Fibroblast of lung (primary cell): ENCODE data around the gene LBHD1. TPM values are rescaled to one million over a fixed set of nuclear protein-coding genes. Genes with fewer than 3 reads are reported as not detected.

Experiments used
- DNase-seq, 2 donors: peaks; one replicate each; pipeline versions ENCODE4 v3.0.0 to v3.0.0-alpha.2; 2010; ENCODE audit warnings: low read depth in 2 of 2
- H2AFZ ChIP-seq: 2 replicates; pipeline ENCODE4 v1.5.1; 2012; ENCODE audit warnings: low read length, control low read depth, inconsistent platforms
- H3K27ac ChIP-seq: 2 replicates; pipeline ENCODE4 v1.5.1; 2011; ENCODE audit warnings: low read length, control low read depth; ENCODE audit not compliant: insufficient read depth
- H3K27me3 ChIP-seq: 2 replicates; pipeline ENCODE4 v1.5.1; 2011; ENCODE audit warnings: mild to moderate bottlenecking, low read length; ENCODE audit not compliant: control insufficient read depth, insufficient read depth
- H3K36me3 ChIP-seq: 2 replicates; pipeline ENCODE4 v1.5.1; 2011; ENCODE audit warnings: low read length; ENCODE audit not compliant: control insufficient read depth, insufficient read depth
- H3K4me1 ChIP-seq: 2 replicates; pipeline ENCODE4 v1.5.1; 2011; ENCODE audit warnings: low read length; ENCODE audit not compliant: control insufficient read depth, insufficient read depth; ENCODE audit errors: extremely low read depth
- H3K4me2 ChIP-seq: 2 replicates; pipeline ENCODE4 v1.5.1; 2011; ENCODE audit warnings: low read length, control low read depth; ENCODE audit not compliant: insufficient read depth; ENCODE audit errors: extremely low read depth
- H3K4me3 ChIP-seq, 4 experiments: fragments of 200-600 bp in 1 of 4; sonication (generic) in 1 of 4; replicated peaks in 1 of 4; 2 replicates each; pipeline ENCODE4 v1.5.1; 2011 to 2016; ENCODE audit warnings: low read length in 4 of 4, low read depth in 3 of 4, mild to moderate bottlenecking in 3 of 4, control low read depth in 2 of 4, inconsistent platforms in 1 of 4, mixed read lengths in 1 of 4; ENCODE audit not compliant: insufficient read depth in 1 of 4; ENCODE audit errors: control extremely low read depth in 1 of 4
- H3K79me2 ChIP-seq: 2 replicates; pipeline ENCODE4 v1.5.1; 2012; ENCODE audit warnings: mild to moderate bottlenecking, low read length, inconsistent platforms; ENCODE audit not compliant: control insufficient read depth, insufficient read depth
- H3K9ac ChIP-seq: 2 replicates; pipeline ENCODE4 v1.5.1; 2011; ENCODE audit warnings: mild to moderate bottlenecking, low read length, control low read depth; ENCODE audit not compliant: insufficient read depth
- H3K9me3 ChIP-seq: 2 replicates; pipeline ENCODE4 v1.5.1; 2012; ENCODE audit warnings: low read depth, low read length; ENCODE audit not compliant: control insufficient read depth, insufficient read depth
- H4K20me1 ChIP-seq: 2 replicates; pipeline ENCODE4 v1.5.1; 2011; ENCODE audit warnings: low read length; ENCODE audit not compliant: control insufficient read depth, insufficient read depth; ENCODE audit errors: extremely low read depth
- CTCF ChIP-seq, 2 donors: IDR thresholded peaks in 1 of 2; conservative IDR thresholded peaks in 1 of 2; 1 replicate in 1 of 2; 2 replicates in 1 of 2; pipeline ENCODE4 v1.5.1; 2011 to 2012; ENCODE audit warnings: low read length in 2 of 2, control low read depth in 1 of 2, inconsistent platforms in 1 of 2, low read depth in 1 of 2, mild to moderate bottlenecking in 1 of 2
- EZH2 ChIP-seq: IDR thresholded peaks from 2 replicates; pipeline ENCODE4 v1.5.1; 2012; ENCODE audit warnings: low read length, control low read depth, mild to moderate bottlenecking; ENCODE audit errors: missing control alignments
- polyA plus RNA-seq, 2 donors: library from polyadenylated mRNA; depleted of rRNA in 1 of 2; stranded (reverse) in 1 of 2; unstranded in 1 of 2; fragments of >200 nt; gene quantifications; 2 replicates each; pipeline ENCODE4 v1.2.1, GENCODE V29; 2011 to 2012; ENCODE audit warnings: missing spikeins in 1 of 2
- total RNA-seq: library from RNA; depleted of rRNA; stranded (reverse); fragments of >200 nt; gene quantifications from 2 replicates; pipeline ENCODE4 v1.2.1, GENCODE V29; 2014

LBHD1 gene
- total and polyA plus RNA-seq, 2 donors (not counting 1 experiment from before 2014, with no cell fraction given) = 3.4 to 4.5 TPM

DNA sequence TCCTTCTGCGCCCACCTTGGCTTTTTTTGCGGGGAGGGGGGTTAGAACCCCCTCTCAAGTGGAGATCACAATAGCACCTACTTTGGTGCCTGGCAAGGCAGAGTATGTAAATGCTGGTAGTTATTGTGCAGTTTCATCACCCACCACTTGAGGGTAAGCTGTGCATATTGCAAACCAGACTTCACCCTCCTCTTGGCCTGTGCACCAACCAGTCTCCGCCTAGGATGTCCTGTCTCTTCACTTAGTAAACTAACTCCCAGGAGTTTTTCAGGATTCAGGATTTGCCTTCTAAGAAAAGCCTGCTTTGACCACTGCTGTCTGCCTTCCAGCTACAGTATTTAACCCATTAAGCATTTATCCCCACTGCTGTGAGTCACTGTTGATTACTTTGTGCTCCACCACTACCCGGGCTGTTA is 8.8 kb upstream of the LBHD1 start:
- Histone ChIP-seq H3K27ac (peak overlapping the region; percentile 48), H3K4me1 (peaks cover 5% of the 10 kb centered on the region), H3K9ac (no peak overlapping the region), H3K79me2 (peaks cover 13% of the 10 kb centered on the region), H3K27me3 (no peaks in the 10 kb centered on the region), H3K4me2 (no peak overlapping the region), H3K9me3 (no peaks in the 10 kb centered on the region), H4K20me1 (no peaks in the 10 kb centered on the region), H3K4me3 (no peak overlapping the region), H2AFZ (peak overlapping the region; percentile 38), H3K36me3 (peaks cover 7% of the 10 kb centered on the region)
- DNase-seq = peak; percentile 77 to 89
- TF ChIP-seq EZH2 = no peak
- peak; percentile 63 to 75 for TF ChIP-seq CTCF (conservative IDR thresholded peaks at IDR 0.05 in 1 of 2, IDR thresholded peaks at IDR 0.05 in 1 of 2; ENCODE audit: low read depth in 1 of 2, low read length in 2 of 2)

DNA sequence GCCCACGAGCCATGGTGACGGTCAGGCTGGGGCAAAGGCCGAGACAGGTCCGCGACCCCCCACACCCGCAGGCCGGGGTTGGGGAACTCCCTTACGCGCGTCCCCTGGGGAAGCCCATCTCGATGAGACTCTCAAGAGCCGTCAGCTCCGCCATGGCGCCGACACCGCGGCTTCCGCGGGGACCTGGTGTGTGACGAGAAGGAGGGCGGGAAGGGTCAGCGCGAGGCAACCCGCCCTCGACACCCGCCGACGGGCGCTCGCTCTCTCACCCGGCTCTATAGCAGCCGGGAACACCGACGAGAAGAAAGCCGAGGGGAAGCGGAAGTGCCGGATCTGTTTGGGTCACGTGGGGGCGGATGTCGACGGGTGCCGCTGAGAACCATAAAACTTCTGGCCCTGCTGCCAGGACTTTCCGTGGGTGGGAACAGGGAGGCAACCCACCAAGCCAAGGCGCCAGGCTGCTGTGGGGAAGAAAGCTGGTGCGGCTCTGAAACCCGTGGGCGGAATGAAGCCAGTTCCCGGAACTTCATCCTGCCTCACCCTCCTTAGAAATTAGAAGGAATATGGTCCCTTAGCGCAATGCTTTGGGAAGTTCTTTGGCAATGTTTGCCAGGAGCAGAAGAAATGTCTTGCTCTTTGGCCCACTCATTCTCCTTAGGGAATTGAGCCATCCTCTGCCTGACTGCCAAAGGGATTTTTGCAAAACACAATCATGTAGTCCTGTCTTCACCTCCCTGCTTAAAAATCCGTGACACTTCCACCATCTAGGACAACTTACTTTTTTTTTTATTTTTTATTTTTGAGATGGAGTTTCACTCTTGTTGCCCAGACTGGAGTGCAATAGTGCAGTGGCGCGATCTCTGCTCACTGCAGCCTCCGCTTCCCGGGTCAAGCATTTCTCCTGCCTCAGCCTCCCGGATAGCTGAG is 7.0 kb upstream of the LBHD1 start, which contains the start of gene UBXN1:
Gene UBXN1 (minus strand): TSS at position 304 of the 927 bp plus-strand sequence. CDS start 150 bp downstream, at position 154.
- Histone ChIP-seq H3K36me3 (peaks cover 7% of the 10 kb centered on the region), H3K27ac (peak within 1 kb of the TSS; percentile 88), H2AFZ (peak within 1 kb of the TSS; percentile 61), H3K27me3 (no peaks in the 10 kb centered on the region), H3K9ac (peak within 1 kb of the TSS; percentile 90), H4K20me1 (no peaks in the 10 kb centered on the region), H3K4me3 (peak within 1 kb of the TSS; percentile 74 to 88 (median 82)), H3K4me2 (peak within 1 kb of the TSS; percentile 99), H3K9me3 (no peaks in the 10 kb centered on the region), H3K4me1 (peaks cover 5% of the 10 kb centered on the region), H3K79me2 (peaks cover 13% of the 10 kb centered on the region)
- peak; percentile 89 for DNase-seq
- TF ChIP-seq EZH2 = no peak
- no peak for TF ChIP-seq CTCF (conservative IDR thresholded peaks at IDR 0.05 in 1 of 2, IDR thresholded peaks at IDR 0.05 in 1 of 2; ENCODE audit: low read depth in 1 of 2, low read length in 2 of 2)

DNA sequence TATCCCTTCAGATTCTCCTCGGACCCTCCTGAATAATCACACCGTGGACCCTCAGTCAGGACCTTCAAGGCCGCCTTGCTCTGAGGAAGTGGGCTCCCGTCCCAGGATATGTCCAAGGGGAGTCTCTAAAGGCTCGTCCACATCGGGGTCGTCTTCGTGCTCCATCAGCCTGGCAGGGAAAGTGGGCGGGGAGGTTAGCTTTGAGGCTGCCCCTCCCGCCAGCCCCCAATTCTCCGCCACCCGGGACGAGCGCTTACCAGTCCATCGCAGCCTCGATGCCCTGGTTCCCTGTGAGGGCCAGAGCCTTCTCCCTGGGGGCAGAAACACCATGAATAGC is 6.3 kb upstream of the LBHD1 start:
- Histone ChIP-seq H3K79me2 (peaks cover 13% of the 10 kb centered on the region), H3K36me3 (peaks cover 7% of the 10 kb centered on the region), H3K4me3 (peak overlapping the region; percentile 74 to 88 (median 82)), H2AFZ (no peak overlapping the region), H3K4me1 (peaks cover 5% of the 10 kb centered on the region), H3K4me2 (peak overlapping the region; percentile 99), H3K9me3 (no peaks in the 10 kb centered on the region), H3K27me3 (no peaks in the 10 kb centered on the region), H3K9ac (peak overlapping the region; percentile 90), H3K27ac (peak overlapping the region; percentile 88), H4K20me1 (no peaks in the 10 kb centered on the region)
- no peak for TF ChIP-seq CTCF (conservative IDR thresholded peaks at IDR 0.05 in 1 of 2, IDR thresholded peaks at IDR 0.05 in 1 of 2; ENCODE audit: low read depth in 1 of 2, low read length in 2 of 2)
- TF ChIP-seq EZH2 = no peak
- no peak for DNase-seq
